ENCODE results near the gene KCNQ1. TPM values are rescaled to one million over a fixed set of nuclear protein-coding genes. Genes with fewer than 3 reads are reported as not detected.

The KCNQ1 gene
- total RNA-seq, 3 donors from 2014 or later (not counting 1 experiment from before 2014, with no cell fraction given), result 1.9 to 7.8 (median 3.3) TPM

- Mint-ChIP-seq H3K4me3 (no peak overlapping the region), H3K36me3 (no peaks in the 10 kb centered on the region), H3K9me3 (no peaks in the 10 kb centered on the region), H3K4me1 (no peaks in the 10 kb centered on the region), H3K27me3 (ENCODE audit: low read depth in 2 of 2) (peaks cover 8 to 21% of the 10 kb centered on the region in 2 donors), H3K27ac (no peak overlapping the region)
- 79% methylated on average over 14 of the region's 16 CpGs for WGBS (ENCODE audit: insufficient coverage)
- DNase-seq (no peak), ATAC-seq (no peak)
- TF ChIP-seq, protein P1, sequence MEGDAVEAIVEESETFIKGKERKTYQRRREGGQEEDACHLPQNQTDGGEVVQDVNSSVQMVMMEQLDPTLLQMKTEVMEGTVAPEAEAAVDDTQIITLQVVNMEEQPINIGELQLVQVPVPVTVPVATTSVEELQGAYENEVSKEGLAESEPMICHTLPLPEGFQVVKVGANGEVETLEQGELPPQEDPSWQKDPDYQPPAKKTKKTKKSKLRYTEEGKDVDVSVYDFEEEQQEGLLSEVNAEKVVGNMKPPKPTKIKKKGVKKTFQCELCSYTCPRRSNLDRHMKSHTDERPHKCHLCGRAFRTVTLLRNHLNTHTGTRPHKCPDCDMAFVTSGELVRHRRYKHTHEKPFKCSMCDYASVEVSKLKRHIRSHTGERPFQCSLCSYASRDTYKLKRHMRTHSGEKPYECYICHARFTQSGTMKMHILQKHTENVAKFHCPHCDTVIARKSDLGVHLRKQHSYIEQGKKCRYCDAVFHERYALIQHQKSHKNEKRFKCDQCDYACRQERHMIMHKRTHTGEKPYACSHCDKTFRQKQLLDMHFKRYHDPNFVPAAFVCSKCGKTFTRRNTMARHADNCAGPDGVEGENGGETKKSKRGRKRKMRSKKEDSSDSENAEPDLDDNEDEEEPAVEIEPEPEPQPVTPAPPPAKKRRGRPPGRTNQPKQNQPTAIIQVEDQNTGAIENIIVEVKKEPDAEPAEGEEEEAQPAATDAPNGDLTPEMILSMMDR (IDR thresholded peaks at IDR 0.05), result no peak
- Histone ChIP-seq H3K4me3 (ENCODE audit: low read length) (no peak overlapping the region), H3K9me3 (ENCODE audit: control insufficient read depth, insufficient read depth, low read length) (no peaks in the 10 kb centered on the region), H3K36me3 (ENCODE audit: control insufficient read depth, insufficient read depth, low read length) (no peaks in the 10 kb centered on the region), H3K27me3 (ENCODE audit: control insufficient read depth, insufficient read depth, low read length) (peaks cover 8% of the 10 kb centered on the region), H3K4me1 (ENCODE audit: control insufficient read depth, insufficient read depth, low read length) (no peaks in the 10 kb centered on the region), H3K27ac (ENCODE audit: low read length) (no peak overlapping the region)
- intact Hi-C loops (cut with micrococcal nuclease), result no loop called here
Measured at GRCh38 chr11:2858995-2859698, 414.3 kb downstream of the KCNQ1 start.

DNA sequence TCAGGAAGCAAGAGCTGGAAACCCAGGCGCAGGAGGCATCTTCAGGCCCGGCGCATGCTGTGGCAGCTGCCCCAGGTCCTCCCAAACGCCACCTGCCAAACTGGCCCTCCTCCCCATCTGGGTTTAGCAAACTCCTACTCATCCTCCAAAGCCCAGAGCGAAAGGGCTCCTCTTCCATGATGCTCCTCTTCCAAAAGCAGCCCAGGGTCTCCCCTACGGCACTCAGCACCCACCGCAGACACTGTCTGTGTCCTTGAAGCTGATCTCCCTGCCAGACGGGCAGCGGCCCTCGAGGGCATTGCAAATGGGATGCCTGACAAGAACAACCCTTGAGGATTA is 414.9 kb downstream of the KCNQ1 start:
- WGBS (ENCODE audit: insufficient coverage), result 91% methylated on average over 10 of the region's 10 CpGs
- H3K9me3 Mint-ChIP-seq, result no peaks in the 10 kb centered on the region
- no peak overlapping the region for H3K27ac Mint-ChIP-seq
- Histone ChIP-seq H3K9me3 (ENCODE audit: control insufficient read depth, insufficient read depth, low read length) (no peaks in the 10 kb centered on the region), H3K27me3 (ENCODE audit: control insufficient read depth, insufficient read depth, low read length) (peaks cover 8% of the 10 kb centered on the region), H3K4me1 (ENCODE audit: control insufficient read depth, insufficient read depth, low read length) (no peaks in the 10 kb centered on the region), H3K27ac (ENCODE audit: low read length) (no peak overlapping the region), H3K36me3 (ENCODE audit: control insufficient read depth, insufficient read depth, low read length) (no peaks in the 10 kb centered on the region), H3K4me3 (ENCODE audit: low read length) (no peak overlapping the region)
- no peaks in the 10 kb centered on the region for H3K4me1 Mint-ChIP-seq
- H3K4me3 Mint-ChIP-seq, result no peak overlapping the region
- no peaks in the 10 kb centered on the region for H3K36me3 Mint-ChIP-seq
- no peak for DNase-seq
- intact Hi-C loops (cut with micrococcal nuclease), result no loop called here
- peaks cover 13 to 26% of the 10 kb centered on the region in 2 donors for H3K27me3 Mint-ChIP-seq (ENCODE audit: low read depth in 2 of 2)
- TF ChIP-seq, protein P1 (IDR thresholded peaks at IDR 0.05), result no peak
- no peak for ATAC-seq

- H3K36me3 Mint-ChIP-seq, result no peaks in the 10 kb centered on the region
- Histone ChIP-seq H3K27ac (ENCODE audit: low read length) (no peak overlapping the region), H3K4me1 (ENCODE audit: control insufficient read depth, insufficient read depth, low read length) (no peaks in the 10 kb centered on the region), H3K9me3 (ENCODE audit: control insufficient read depth, insufficient read depth, low read length) (no peaks in the 10 kb centered on the region), H3K27me3 (ENCODE audit: control insufficient read depth, insufficient read depth, low read length) (peaks cover 8% of the 10 kb centered on the region), H3K4me3 (ENCODE audit: low read length) (no peak overlapping the region), H3K36me3 (ENCODE audit: control insufficient read depth, insufficient read depth, low read length) (no peaks in the 10 kb centered on the region)
- DNase-seq (peak in 1 of 2 donors; percentile 22), ATAC-seq (peak in 2 of 3 donors; percentile 48 to 50)
- no peak overlapping the region for H3K27ac Mint-ChIP-seq
- intact Hi-C loops (cut with micrococcal nuclease), result no loop called here
- H3K4me3 Mint-ChIP-seq, result no peak overlapping the region
- WGBS (ENCODE audit: insufficient coverage), result 63% methylated on average over 7 of the region's 7 CpGs
- H3K9me3 Mint-ChIP-seq, result no peaks in the 10 kb centered on the region
- TF ChIP-seq, protein P1 (IDR thresholded peaks at IDR 0.05), result no peak
- no peaks in the 10 kb centered on the region for H3K4me1 Mint-ChIP-seq
- peaks cover 19 to 30% of the 10 kb centered on the region in 2 donors for H3K27me3 Mint-ChIP-seq (ENCODE audit: low read depth in 2 of 2)
Measured at GRCh38 chr11:2860636-2861035, 415.8 kb downstream of the KCNQ1 start.
